ENCODE measurements around the gene TTN. TPM values are rescaled to one million over a fixed set of nuclear protein-coding genes. Genes with fewer than 3 reads are reported as not detected.

TTN gene
- polyA plus RNA-seq, 3 donors = under 0.01 to 0.12 (median 0.08) TPM

- Histone ChIP-seq H3K9ac (ENCODE audit: insufficient read depth, low read length, poor library complexity, severe bottlenecking) (no peak overlapping the region), H3K9me3 (replicated peaks in 1 of 2; ENCODE audit: control insufficient read depth in 1 of 2, insufficient read depth in 1 of 2, low read length in 2 of 2) (no peaks in the 10 kb centered on the region), H3K4me1 (ENCODE audit: control insufficient read depth in 1 of 2, insufficient read depth in 2 of 2, low read length in 2 of 2) (no peaks in the 10 kb centered on the region), H3K27me3 (ENCODE audit: control insufficient read depth in 2 of 2, insufficient read depth in 2 of 2, low read length in 2 of 2) (no peaks in the 10 kb centered on the region), H2AFZ (ENCODE audit: insufficient read depth, low read depth, low read length, poor library complexity, severe bottlenecking) (no peak overlapping the region), H3K79me2 (ENCODE audit: insufficient read depth, low read length) (no peaks in the 10 kb centered on the region), H3K36me3 (replicated peaks in 1 of 2; ENCODE audit: control insufficient read depth in 1 of 2, insufficient read depth in 2 of 2, low read length in 2 of 2) (no peaks in the 10 kb centered on the region), H3K27ac (ENCODE audit: low read depth in 1 of 2, low read length in 2 of 2) (no peak overlapping the region), H3K4me3 (replicated peaks in 1 of 3; ENCODE audit: low read depth in 2 of 3, low read length in 3 of 3) (no peak overlapping the region), H3K4me2 (replicated peaks; ENCODE audit: extremely low read depth, low read length, poor library complexity, severe bottlenecking) (no peak overlapping the region), H4K20me1 (ENCODE audit: insufficient read depth, low read length) (no peaks in the 10 kb centered on the region)
- H3K9me3 Mint-ChIP-seq = no peaks in the 10 kb centered on the region
- TF ChIP-seq CTCF (IDR thresholded peaks at IDR 0.05) = peak; percentile 79
- WGBS (ENCODE audit: insufficient coverage) = 89% methylated on average over 1 of the region's 3 CpGs
- no peaks in the 10 kb centered on the region for H3K4me1 Mint-ChIP-seq
- no peak overlapping the region for H3K27ac Mint-ChIP-seq
- no peak overlapping the region for H3K4me3 Mint-ChIP-seq
- H3K27me3 Mint-ChIP-seq (ENCODE audit: low read depth in 3 of 3) = peaks cover 0 to 2% (median 0%) of the 10 kb centered on the region in 3 donors
- no peak for DNase-seq
- no peaks in the 10 kb centered on the region for H3K36me3 Mint-ChIP-seq
- intact Hi-C loops (cut with micrococcal nuclease) = no loop called here
These were observed 2.4 kb downstream of the TTN start for GRCh38 chr2:178804791-178805190.

GRCh38 chr2:178800510-178800909 is 6.7 kb downstream of the TTN start:
- 88% methylated on average over 6 of the region's 7 CpGs for WGBS (ENCODE audit: insufficient coverage)
- intact Hi-C loops (cut with micrococcal nuclease) = no loop called here
- no peak for TF ChIP-seq CTCF (IDR thresholded peaks at IDR 0.05)

More at GRCh38 chr2:178800510-178800909, 6.7 kb downstream of the TTN start:
- no peak overlapping the region for H3K27ac Mint-ChIP-seq
- Histone ChIP-seq H2AFZ (ENCODE audit: insufficient read depth, low read depth, low read length, poor library complexity, severe bottlenecking) (no peak overlapping the region), H3K4me2 (replicated peaks; ENCODE audit: extremely low read depth, low read length, poor library complexity, severe bottlenecking) (no peak overlapping the region), H3K9me3 (replicated peaks in 1 of 2; ENCODE audit: control insufficient read depth in 1 of 2, insufficient read depth in 1 of 2, low read length in 2 of 2) (no peaks in the 10 kb centered on the region), H3K27ac (ENCODE audit: low read depth in 1 of 2, low read length in 2 of 2) (no peak overlapping the region), H3K9ac (ENCODE audit: insufficient read depth, low read length, poor library complexity, severe bottlenecking) (no peak overlapping the region), H3K36me3 (replicated peaks in 1 of 2; ENCODE audit: control insufficient read depth in 1 of 2, insufficient read depth in 2 of 2, low read length in 2 of 2) (no peaks in the 10 kb centered on the region), H3K79me2 (ENCODE audit: insufficient read depth, low read length) (no peaks in the 10 kb centered on the region), H3K4me3 (replicated peaks in 1 of 3; ENCODE audit: low read depth in 2 of 3, low read length in 3 of 3) (no peak overlapping the region), H3K4me1 (ENCODE audit: control insufficient read depth in 1 of 2, insufficient read depth in 2 of 2, low read length in 2 of 2) (no peaks in the 10 kb centered on the region), H4K20me1 (ENCODE audit: insufficient read depth, low read length) (no peaks in the 10 kb centered on the region), H3K27me3 (ENCODE audit: control insufficient read depth in 2 of 2, insufficient read depth in 2 of 2, low read length in 2 of 2) (no peaks in the 10 kb centered on the region)
- H3K4me3 Mint-ChIP-seq = no peak overlapping the region
- no peaks in the 10 kb centered on the region for H3K36me3 Mint-ChIP-seq
- H3K27me3 Mint-ChIP-seq (ENCODE audit: low read depth in 3 of 3) = peaks cover 0 to 2% (median 0%) of the 10 kb centered on the region in 3 donors
- DNase-seq = no peak
- H3K9me3 Mint-ChIP-seq = no peaks in the 10 kb centered on the region
- H3K4me1 Mint-ChIP-seq = no peaks in the 10 kb centered on the region

All from CD14-positive monocyte (primary cell).